Thoracic aorta (tissue), 2 donors: ENCODE measurements around the gene CMTM7. TPM values are rescaled to one million over a fixed set of nuclear protein-coding genes. Genes with fewer than 3 reads are reported as not detected.
A peak's percentile ranks its signal among the peaks of the same experiment; 100 is the strongest.
"Not testable (repeated sequence)": the region's sequence is repeated elsewhere in the genome, so short reads cannot be mapped to it uniquely, and the experiment has no call there.

Experiments
- ATAC-seq: fragments of 150-250 bp; one replicate; pipeline ENCODE4 v1.8.0; 2017; ENCODE audit warnings: low read depth; ENCODE audit not compliant: insufficient number of reproducible peaks, low FRiP score
- DNase-seq: peaks from one replicate; pipeline ENCODE4 v3.0.0-alpha.2; 2020; ENCODE audit warnings: low spot score
- H3K27ac ChIP-seq, 2 donors: fragments of 200-600 bp; sonication (generic); 1 replicate in 1 of 2; 2 replicates in 1 of 2; pipeline ENCODE4 v1.5.1; 2016; ENCODE audit warnings: mild to moderate bottlenecking in 2 of 2, moderate library complexity in 2 of 2
- H3K27me3 ChIP-seq: fragments of 200-600 bp; sonication (generic); replicated peaks from 2 replicates; pipeline ENCODE4 v1.6.0; 2016; ENCODE audit warnings: mild to moderate bottlenecking; ENCODE audit not compliant: insufficient read depth
- H3K36me3 ChIP-seq: fragments of 200-600 bp; sonication (generic); one replicate; pipeline ENCODE4 v1.5.1; 2016
- H3K4me1 ChIP-seq, 2 donors: fragments of 200-600 bp; sonication (generic); 1 replicate in 1 of 2; 2 replicates in 1 of 2; pipeline versions ENCODE4 v1.5.1 to v1.6.0; 2016; ENCODE audit warnings: low read depth in 2 of 2, mild to moderate bottlenecking in 1 of 2; ENCODE audit not compliant: control insufficient read depth in 1 of 2
- H3K4me3 ChIP-seq: fragments of 200-600 bp; sonication (generic); 2 replicates; pipeline ENCODE4 v1.5.1; 2016; ENCODE audit warnings: mild to moderate bottlenecking
- H3K9me3 ChIP-seq: fragments of 200-600 bp; sonication (generic); 2 replicates; pipeline ENCODE4 v1.5.1; 2016
- total RNA-seq, 2 donors: library from RNA; depleted of rRNA; stranded (reverse); fragments of >200 nt; gene quantifications; one replicate each; pipeline versions ENCODE4 v1.1.0 to v1.2.3, GENCODE V29; 2016
- TF ChIP-seq, protein P1 (sequence below): fragments of 200-600 bp; sonication (generic); IDR thresholded peaks from one replicate; pipeline ENCODE4 v1.5.1; 2019; ENCODE audit warnings: antibody characterized with exemption

Gene CMTM7
- total RNA-seq, 2 donors from 2014 or later = 10.3 to 21.5 TPM

DNA sequence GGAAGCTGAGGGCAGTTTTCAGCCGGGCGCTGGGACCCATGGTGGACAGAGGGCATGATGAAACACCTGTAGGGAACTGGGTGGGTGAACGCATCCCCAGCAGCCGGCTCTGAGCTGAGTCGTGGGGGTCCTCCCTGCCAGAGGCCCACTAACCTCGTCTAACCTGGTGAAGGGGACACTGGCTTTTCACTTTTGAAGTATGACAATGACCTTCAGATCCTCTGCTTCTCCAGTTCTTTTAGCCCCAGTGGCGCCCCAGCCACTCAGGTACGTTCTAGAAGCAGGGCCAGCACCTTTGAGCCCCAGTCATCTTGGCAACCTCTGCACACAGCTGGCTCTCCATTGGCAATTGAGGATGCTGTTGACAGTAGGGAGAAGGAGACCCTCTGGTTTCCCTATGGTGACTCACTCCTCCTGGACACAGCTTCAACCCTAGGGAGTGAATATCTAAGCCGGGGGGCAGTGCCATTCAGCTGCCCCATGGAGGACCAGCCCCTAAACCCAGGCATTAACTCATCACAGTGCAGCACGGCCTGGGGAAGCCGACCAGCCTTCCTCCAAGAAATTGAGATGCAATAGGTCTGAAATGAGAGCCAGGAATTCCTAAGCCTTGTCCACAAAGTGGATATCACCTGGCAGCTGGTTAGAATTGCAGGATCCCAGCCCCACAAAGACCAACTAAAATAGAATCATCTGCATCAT lies 64.9 kb downstream of the CMTM7 start:
- no peaks in the 10 kb centered on the region for H3K4me1 ChIP-seq
- TF ChIP-seq, protein P1, sequence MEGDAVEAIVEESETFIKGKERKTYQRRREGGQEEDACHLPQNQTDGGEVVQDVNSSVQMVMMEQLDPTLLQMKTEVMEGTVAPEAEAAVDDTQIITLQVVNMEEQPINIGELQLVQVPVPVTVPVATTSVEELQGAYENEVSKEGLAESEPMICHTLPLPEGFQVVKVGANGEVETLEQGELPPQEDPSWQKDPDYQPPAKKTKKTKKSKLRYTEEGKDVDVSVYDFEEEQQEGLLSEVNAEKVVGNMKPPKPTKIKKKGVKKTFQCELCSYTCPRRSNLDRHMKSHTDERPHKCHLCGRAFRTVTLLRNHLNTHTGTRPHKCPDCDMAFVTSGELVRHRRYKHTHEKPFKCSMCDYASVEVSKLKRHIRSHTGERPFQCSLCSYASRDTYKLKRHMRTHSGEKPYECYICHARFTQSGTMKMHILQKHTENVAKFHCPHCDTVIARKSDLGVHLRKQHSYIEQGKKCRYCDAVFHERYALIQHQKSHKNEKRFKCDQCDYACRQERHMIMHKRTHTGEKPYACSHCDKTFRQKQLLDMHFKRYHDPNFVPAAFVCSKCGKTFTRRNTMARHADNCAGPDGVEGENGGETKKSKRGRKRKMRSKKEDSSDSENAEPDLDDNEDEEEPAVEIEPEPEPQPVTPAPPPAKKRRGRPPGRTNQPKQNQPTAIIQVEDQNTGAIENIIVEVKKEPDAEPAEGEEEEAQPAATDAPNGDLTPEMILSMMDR = no peak
- DNase-seq (no peak), ATAC-seq (no peak)
- no peaks in the 10 kb centered on the region for H3K27me3 ChIP-seq
- no peaks in the 10 kb centered on the region for H3K36me3 ChIP-seq
- no peak overlapping the region for H3K4me3 ChIP-seq
- no peaks in the 10 kb centered on the region for H3K9me3 ChIP-seq
- no peak overlapping the region for H3K27ac ChIP-seq

DNA sequence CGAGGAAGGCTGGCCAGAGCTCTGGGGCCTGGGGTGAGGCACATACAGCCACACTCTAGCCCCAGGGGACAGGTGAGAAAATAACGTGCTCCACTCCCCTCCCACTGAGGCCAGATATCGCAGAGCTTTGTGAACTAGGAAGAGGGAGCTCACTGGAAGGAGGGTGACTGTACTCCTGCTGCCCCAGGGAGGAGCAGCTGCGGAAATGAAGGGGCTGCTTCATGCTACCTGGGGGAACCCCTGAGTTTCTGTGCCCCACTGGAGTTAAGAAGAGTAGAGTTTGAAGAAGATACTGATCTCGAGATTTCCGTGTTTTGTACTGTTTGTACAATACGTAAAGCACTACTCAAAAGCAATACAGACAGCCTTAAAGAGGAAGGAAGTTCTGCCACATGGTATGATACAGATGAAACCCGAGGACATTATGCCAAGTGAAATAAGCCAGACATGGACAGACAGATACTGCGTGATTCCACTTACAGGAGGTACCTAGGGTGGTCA lies 66.4 kb downstream of the CMTM7 start:
- TF ChIP-seq, protein P1 = no peak
- no peaks in the 10 kb centered on the region for H3K36me3 ChIP-seq
- H3K9me3 ChIP-seq = no peaks in the 10 kb centered on the region
- no peak for DNase-seq
- ATAC-seq = no peak
- no peaks in the 10 kb centered on the region for H3K27me3 ChIP-seq
- no peak overlapping the region for H3K27ac ChIP-seq
- peak overlapping the region; percentile 14 for H3K4me3 ChIP-seq
- peaks cover 0 to 3% of the 10 kb centered on the region in 2 donors for H3K4me1 ChIP-seq

DNA sequence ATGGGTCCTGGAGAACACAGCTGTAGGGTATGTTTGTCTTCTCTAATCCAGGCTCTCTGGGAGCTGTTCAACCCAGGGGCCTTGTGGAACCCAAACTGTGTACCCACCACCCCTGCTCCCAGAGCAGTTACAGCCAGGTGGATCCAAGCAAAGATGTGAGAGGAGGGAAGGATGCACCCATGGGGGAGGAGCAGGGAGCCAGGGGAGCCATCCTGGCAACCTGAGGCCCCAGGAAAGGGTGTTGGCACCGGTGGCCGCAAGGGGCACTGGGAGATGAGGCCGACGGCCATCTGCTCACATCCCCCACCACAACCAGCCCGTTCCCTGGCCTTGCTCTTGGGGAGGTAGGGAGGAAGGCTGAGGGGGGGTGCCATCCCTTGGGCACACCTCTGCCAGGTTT lies 67.8 kb downstream of the CMTM7 start:
- ATAC-seq (no peak), DNase-seq (no peak)
- Histone ChIP-seq H3K27ac (no peak overlapping the region), H3K4me1 (peaks cover 0 to 3% of the 10 kb centered on the region in 2 donors), H3K9me3 (no peaks in the 10 kb centered on the region), H3K36me3 (no peaks in the 10 kb centered on the region), H3K4me3 (no peak overlapping the region), H3K27me3 (no peaks in the 10 kb centered on the region)
- TF ChIP-seq, protein P1 = no peak

DNA sequence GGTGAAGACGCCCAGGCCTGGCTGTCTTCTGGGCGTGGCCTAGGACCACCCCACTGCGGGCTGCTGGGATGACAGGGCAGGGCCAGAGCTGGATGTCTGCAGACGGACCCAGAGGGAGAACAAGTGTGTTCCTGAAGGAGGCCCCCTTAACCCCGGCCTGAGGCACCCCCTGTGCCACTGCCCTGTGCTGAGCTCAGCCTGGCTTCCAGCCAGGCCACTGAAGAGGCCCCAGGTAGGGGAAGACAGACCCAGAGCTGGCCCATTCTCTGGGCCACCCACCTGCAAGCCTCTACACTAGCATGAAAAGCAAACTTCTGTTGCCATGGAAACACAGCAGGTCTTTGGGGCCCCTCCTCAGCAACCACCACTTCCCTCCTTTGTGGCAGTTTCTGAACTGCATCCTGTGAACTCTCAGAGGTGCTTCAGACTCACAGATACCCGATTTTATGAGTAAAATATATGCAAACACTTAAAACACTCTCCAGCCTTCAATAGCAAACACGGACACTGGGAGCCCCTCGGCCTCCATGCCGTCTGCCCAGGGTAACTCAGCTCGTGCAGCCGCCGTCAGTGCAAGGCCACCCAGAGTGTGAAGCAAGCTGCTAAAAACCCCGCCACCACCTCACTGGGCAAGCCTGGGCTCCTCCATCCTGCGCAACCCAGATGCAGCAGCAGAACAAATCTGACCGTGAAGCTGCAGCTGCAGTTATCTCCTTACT lies 68.5 kb downstream of the CMTM7 start:
- H3K27ac ChIP-seq = no peak overlapping the region
- H3K27me3 ChIP-seq = no peaks in the 10 kb centered on the region
- DNase-seq (no peak), ATAC-seq (no peak)
- no peak overlapping the region for H3K4me3 ChIP-seq
- peaks cover 0 to 3% of the 10 kb centered on the region in 2 donors for H3K4me1 ChIP-seq
- no peaks in the 10 kb centered on the region for H3K36me3 ChIP-seq
- H3K9me3 ChIP-seq = no peaks in the 10 kb centered on the region
- TF ChIP-seq, protein P1 = no peak

DNA sequence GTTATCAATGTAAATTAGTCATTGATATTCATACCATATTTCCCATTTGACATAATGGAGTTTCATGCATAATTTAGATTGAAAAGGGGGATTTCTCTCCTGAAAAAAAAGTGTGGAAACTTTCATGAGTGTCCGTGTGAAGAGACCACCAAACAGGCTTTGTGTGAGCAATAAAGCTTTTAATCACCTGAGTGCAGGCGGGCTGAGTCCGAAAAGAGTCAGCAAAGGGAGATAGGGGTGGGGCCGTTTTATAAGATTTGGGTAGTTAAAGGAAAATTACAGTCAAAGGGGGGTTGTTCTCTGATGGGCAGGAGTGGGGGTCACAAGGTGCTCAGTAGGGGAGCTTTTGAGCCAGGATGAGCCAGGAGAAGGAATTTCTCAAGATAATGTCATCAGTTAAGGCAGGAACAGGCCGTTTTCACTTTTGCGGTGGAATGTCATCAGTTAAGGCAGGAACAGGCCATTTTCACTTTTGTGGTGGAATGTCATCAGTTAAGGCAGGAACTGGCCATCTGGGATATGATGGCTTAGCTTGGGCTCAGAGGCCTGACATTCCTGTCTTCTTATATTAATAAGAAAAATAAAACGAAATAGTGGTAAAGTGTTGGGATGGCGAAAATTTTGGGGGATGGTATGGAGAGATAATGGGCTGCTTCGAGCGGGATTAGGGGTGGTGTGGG lies 69.3 kb downstream of the CMTM7 start:
- H3K27ac ChIP-seq, DNase-seq, ATAC-seq: not testable (repeated sequence)

DNA sequence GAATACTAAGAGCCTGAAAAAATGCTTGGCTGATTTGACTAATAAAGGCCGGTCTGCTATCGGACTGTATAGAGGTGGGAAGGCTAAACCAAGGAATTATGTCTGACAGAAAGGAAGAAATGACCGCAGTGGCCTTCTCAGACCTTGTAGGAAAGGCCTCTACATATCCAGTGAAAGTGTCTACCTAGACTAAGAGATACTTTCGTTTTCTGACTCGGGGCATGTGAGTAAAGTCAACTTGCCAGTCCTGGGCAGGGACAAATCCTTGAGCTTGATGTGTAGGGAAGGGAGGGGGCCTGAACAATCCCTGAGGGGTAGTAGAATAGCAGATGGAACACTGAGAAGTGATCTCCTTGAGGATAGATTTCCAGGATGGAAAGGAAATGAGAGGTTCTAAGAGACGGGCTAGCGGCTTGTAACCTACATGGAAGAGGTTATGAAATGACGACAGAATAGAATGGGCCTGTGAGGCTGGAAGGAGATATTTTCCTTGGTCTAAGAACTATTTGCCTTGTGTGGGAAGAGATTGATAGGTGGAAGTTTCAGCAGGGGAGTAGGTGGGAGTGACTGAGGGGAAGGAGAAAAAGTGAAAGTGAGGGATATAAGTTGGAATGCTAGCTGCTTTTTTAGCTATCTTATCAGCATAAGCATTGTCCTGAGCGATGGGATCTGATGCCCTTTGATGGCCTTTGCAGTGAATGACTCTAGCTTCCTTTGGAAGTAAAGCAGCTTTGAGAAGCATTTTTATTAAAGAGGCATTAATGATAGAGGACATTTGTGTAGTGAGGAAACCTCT lies 70.7 kb downstream of the CMTM7 start:
- H3K4me3 ChIP-seq = peak overlapping the region; percentile 25
- ATAC-seq, H3K36me3 ChIP-seq, H3K27me3 ChIP-seq, H3K27ac ChIP-seq, DNase-seq, H3K4me1 ChIP-seq, H3K9me3 ChIP-seq: not testable (repeated sequence)

More for the DNA sequence above, 69.3 kb downstream of the CMTM7 start:
- H3K4me3 ChIP-seq, H3K4me1 ChIP-seq, H3K27me3 ChIP-seq, H3K9me3 ChIP-seq, H3K36me3 ChIP-seq: not testable (repeated sequence)

DNA sequence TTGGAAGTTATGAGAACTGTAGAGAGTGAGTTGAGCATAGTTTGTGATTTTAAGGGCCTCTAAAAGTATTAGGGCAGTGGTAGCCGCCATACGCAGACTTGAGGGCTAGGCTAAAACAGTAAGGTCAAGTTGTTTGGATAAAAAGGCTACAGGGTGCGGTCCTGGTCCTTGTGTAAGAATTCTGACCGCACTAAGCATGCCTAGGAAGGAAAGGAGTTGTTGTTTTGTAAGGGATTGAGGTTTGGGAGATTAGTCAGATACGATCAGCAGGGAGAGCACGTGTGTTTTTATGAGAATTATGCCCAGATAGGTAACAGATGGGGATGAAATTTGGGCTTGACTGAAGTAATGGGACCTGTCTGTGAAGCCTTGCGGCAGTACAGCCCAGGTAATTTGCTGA lies 71.8 kb downstream of the CMTM7 start:
- not testable (repeated sequence) for ATAC-seq

DNA sequence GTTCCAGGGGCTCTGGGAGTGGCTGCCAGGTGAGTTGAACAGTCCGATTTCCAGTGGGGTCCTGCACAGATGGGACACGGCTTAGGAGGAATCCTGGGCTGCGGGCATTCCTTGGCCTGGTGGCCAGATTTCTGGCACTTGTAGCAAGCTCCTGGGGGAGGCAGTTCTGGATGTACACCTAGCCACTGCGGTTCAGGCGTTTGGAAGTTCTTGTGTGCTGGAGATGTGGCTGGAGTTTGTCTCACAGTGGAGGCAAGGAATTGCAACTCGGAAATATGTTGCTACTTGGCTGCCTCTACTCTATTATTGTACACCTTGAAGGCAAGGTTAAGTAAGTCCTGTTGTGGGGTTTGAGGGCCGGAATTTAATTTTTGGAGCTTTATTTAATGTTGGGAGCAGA lies 73.1 kb downstream of the CMTM7 start:
- ATAC-seq, H3K4me3 ChIP-seq, H3K27me3 ChIP-seq, H3K4me1 ChIP-seq, H3K36me3 ChIP-seq, H3K27ac ChIP-seq, DNase-seq, H3K9me3 ChIP-seq: not testable (repeated sequence)

More for the DNA sequence above, 71.8 kb downstream of the CMTM7 start:
- H3K9me3 ChIP-seq, H3K27ac ChIP-seq, H3K4me1 ChIP-seq, DNase-seq, H3K36me3 ChIP-seq, H3K4me3 ChIP-seq, H3K27me3 ChIP-seq: not testable (repeated sequence)
